Neural progenitor cell (in vitro differentiated cells): ENCODE data around the gene KHNYN. TPM values are rescaled to one million over a fixed set of nuclear protein-coding genes. Genes with fewer than 3 reads are reported as not detected.
A peak's percentile ranks its signal among the peaks of the same experiment; 100 is the strongest.

Experiments used
- DNase-seq: peaks from one replicate; pipeline ENCODE4 v3.0.0-alpha.2; 2016; ENCODE audit warnings: low spot score
- H2AFZ ChIP-seq: fragments of 200-600 bp; sonication (generic); replicated peaks from 2 replicates; pipeline ENCODE4 v1.6.1; 2016; ENCODE audit warnings: antibody characterized with exemption
- H3F3A ChIP-seq: fragments of 200-600 bp; sonication (generic); 2 replicates; pipeline ENCODE4 v1.6.1; 2016; ENCODE audit warnings: antibody characterized with exemption, low read depth
- H3K27ac ChIP-seq: fragments of 200-600 bp; sonication (generic); 2 replicates; pipeline ENCODE4 v1.5.1; 2016; ENCODE audit warnings: mild to moderate bottlenecking
- H3K27me3 ChIP-seq: fragments of 200-600 bp; sonication (generic); 2 replicates; pipeline ENCODE4 v1.6.1; 2016; ENCODE audit warnings: mild to moderate bottlenecking, moderate library complexity
- H3K36me3 ChIP-seq: fragments of 200-600 bp; sonication (generic); 2 replicates; pipeline ENCODE4 v1.5.1; 2016
- H3K4me1 ChIP-seq: fragments of 200-600 bp; sonication (generic); 2 replicates; pipeline ENCODE4 v1.6.1; 2016; ENCODE audit warnings: mixed run types
- H3K4me2 ChIP-seq: fragments of 200-600 bp; sonication (generic); 2 replicates; pipeline ENCODE4 v1.6.1; 2016
- H3K4me3 ChIP-seq: fragments of 200-600 bp; sonication (generic); 2 replicates; pipeline ENCODE4 v1.5.1; 2016
- H3K79me2 ChIP-seq: fragments of 200-600 bp; sonication (generic); 2 replicates; pipeline ENCODE4 v1.6.1; 2016; ENCODE audit warnings: low read depth
- H3K9ac ChIP-seq: fragments of 200-600 bp; sonication (generic); 2 replicates; pipeline ENCODE4 v1.6.1; 2016
- H3K9me3 ChIP-seq: fragments of 200-600 bp; sonication (generic); 2 replicates; pipeline ENCODE4 v1.5.1; 2016; ENCODE audit warnings: low read depth
- H4K20me1 ChIP-seq: fragments of 200-600 bp; sonication (generic); 2 replicates; pipeline ENCODE4 v1.6.1; 2016; ENCODE audit warnings: low read depth
- H3K27ac Mint-ChIP-seq: 3 replicates; pipeline ENCODE4 v1.8.0; 2021; ENCODE audit warnings: mixed read lengths
- H3K27me3 Mint-ChIP-seq: 2 replicates; pipeline ENCODE4 v1.8.0; 2022; ENCODE audit warnings: low read depth, mild to moderate bottlenecking, inconsistent platforms, moderate library complexity, mixed read lengths; ENCODE audit not compliant: insufficient read depth
- H3K36me3 Mint-ChIP-seq: 3 replicates; pipeline ENCODE4 v1.8.0; 2021; ENCODE audit warnings: mixed read lengths
- H3K4me1 Mint-ChIP-seq: 3 replicates; pipeline ENCODE4 v1.8.0; 2021; ENCODE audit warnings: mixed read lengths
- H3K4me3 Mint-ChIP-seq: 3 replicates; pipeline ENCODE4 v1.8.0; 2021; ENCODE audit warnings: mild to moderate bottlenecking, moderate library complexity, mixed read lengths
- H3K9me3 Mint-ChIP-seq: 3 replicates; pipeline ENCODE4 v1.8.0; 2020; ENCODE audit warnings: mixed read lengths
- CTCF ChIP-seq: fragments of 200-600 bp; sonication (generic); IDR thresholded peaks from 2 replicates; pipeline ENCODE4 v1.5.1; 2017; ENCODE audit warnings: antibody characterized with exemption, mild to moderate bottlenecking
- EZH2 ChIP-seq: fragments of 200-600 bp; sonication (generic); IDR thresholded peaks from 2 replicates; pipeline ENCODE4 v1.6.1; 2017; ENCODE audit warnings: antibody characterized with exemption, mild to moderate bottlenecking, moderate library complexity
- EZH2phosphoT487 ChIP-seq: fragments of 200-600 bp; sonication (generic); IDR thresholded peaks from 2 replicates; pipeline ENCODE4 v1.6.1; 2017; ENCODE audit warnings: antibody characterized with exemption
- total RNA-seq: library from RNA; depleted of rRNA; stranded (reverse); fragments of >200 nt; gene quantifications from 2 replicates; pipeline ENCODE4 v1.2.3, GENCODE V29; 2015; ENCODE audit warnings: low replicate concordance

The KHNYN gene
- total RNA-seq, 1 donor from 2014 or later = 20.4 TPM

DNA sequence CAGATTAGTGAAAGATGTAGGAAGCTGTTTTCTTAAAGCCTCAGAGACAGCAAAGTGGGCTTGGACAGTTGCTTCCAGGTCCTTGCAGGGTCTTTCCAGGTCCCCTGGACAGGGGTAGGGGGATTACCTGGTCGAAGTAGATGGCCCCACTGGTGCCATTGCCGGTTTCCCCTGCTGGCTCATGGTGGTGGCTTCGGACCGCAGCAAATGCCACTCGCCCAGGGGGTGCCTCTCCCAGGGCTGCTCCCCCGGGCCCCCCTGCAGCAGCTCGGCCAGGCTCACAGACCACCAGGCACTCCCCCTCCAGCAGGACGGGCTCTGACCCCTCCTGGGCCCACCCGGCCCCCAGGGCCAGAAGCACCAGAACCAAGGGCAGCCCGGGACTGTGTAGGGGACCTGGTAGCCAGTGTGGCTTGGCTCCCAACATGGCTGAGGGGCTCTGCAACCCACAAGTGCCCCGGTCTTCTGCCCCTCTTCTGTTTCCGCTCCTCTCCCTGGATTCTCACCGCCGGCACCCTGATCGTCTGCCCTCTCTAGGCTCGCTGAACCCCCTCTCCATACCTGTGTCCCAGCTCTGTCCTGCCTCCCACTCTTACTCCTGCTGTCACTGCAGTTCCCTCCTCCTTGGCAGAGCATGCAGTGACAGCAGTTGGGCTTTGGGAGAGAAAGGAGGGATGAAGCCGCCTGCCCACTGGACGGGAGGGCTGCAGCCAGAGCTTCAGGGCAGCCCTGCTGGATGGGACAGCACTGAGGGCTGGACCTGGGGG lies 943 bp upstream of the KHNYN start:
- peaks cover 3% of the 10 kb centered on the region for H3K36me3 Mint-ChIP-seq
- Histone ChIP-seq H3K27me3 (peaks cover 38% of the 10 kb centered on the region), H3F3A (peaks cover 17% of the 10 kb centered on the region), H3K4me1 (no peaks in the 10 kb centered on the region), H3K36me3 (no peaks in the 10 kb centered on the region), H4K20me1 (peaks cover 22% of the 10 kb centered on the region), H3K79me2 (peaks cover 4% of the 10 kb centered on the region), H3K4me3 (no peak overlapping the region), H2AFZ (peak overlapping the region; percentile 60), H3K9ac (no peak overlapping the region), H3K27ac (no peak overlapping the region), H3K4me2 (peak overlapping the region; percentile 89), H3K9me3 (no peaks in the 10 kb centered on the region)
- no peak for DNase-seq
- H3K4me1 Mint-ChIP-seq = peaks cover 17% of the 10 kb centered on the region
- H3K4me3 Mint-ChIP-seq = peak overlapping the region; percentile 87
- no peak for TF ChIP-seq EZH2phosphoT487
- no peak for TF ChIP-seq CTCF
- no peak for TF ChIP-seq EZH2
- H3K27me3 Mint-ChIP-seq = peaks cover 8% of the 10 kb centered on the region
- no peaks in the 10 kb centered on the region for H3K9me3 Mint-ChIP-seq
- peak overlapping the region; percentile 88 for H3K27ac Mint-ChIP-seq

GRCh38 chr14:24430143-24430681 lies 458 bp downstream of the KHNYN start:
- H3K4me2 ChIP-seq = peak overlapping the region; percentile 89

More at GRCh38 chr14:24430143-24430681, 458 bp downstream of the KHNYN start:
- Mint-ChIP-seq H3K27ac (no peak overlapping the region), H3K4me3 (peak overlapping the region; percentile 90), H3K27me3 (peaks cover 8% of the 10 kb centered on the region), H3K36me3 (peaks cover 3% of the 10 kb centered on the region), H3K4me1 (peaks cover 17% of the 10 kb centered on the region), H3K9me3 (no peaks in the 10 kb centered on the region)
- H3K79me2 ChIP-seq = peaks cover 4% of the 10 kb centered on the region
- TF ChIP-seq CTCF = no peak
- no peak for TF ChIP-seq EZH2phosphoT487
- TF ChIP-seq EZH2 = no peak
- peaks cover 22% of the 10 kb centered on the region for H4K20me1 ChIP-seq
- peak overlapping the region; percentile 60 for H2AFZ ChIP-seq
- H3K27me3 ChIP-seq = peaks cover 33% of the 10 kb centered on the region
- no peaks in the 10 kb centered on the region for H3K9me3 ChIP-seq
- DNase-seq = peak; percentile 76
- peak overlapping the region; percentile 21 for H3K9ac ChIP-seq
- H3F3A ChIP-seq = peaks cover 17% of the 10 kb centered on the region
- H3K27ac ChIP-seq = no peak overlapping the region
- H3K4me3 ChIP-seq = peak overlapping the region; percentile 68
- no peaks in the 10 kb centered on the region for H3K4me1 ChIP-seq
- no peaks in the 10 kb centered on the region for H3K36me3 ChIP-seq
